K562 (cell line): ENCODE measurements around the gene STAT4. TPM values are rescaled to one million over a fixed set of nuclear protein-coding genes. Genes with fewer than 3 reads are reported as not detected.

Source experiments
- ATAC-seq: fragments of 200-7000 bp; cut with Tn5 transposase; 3 replicates; pipeline ENCODE4 v1.9.1; 2020; ENCODE audit warnings: moderate library complexity
- BruUV-seq: library from RNA; stranded (reverse); fragments of 400-500 nt; replicated peaks from 2 replicates; lab custom pipeline; 2021; lab: Mats Ljungman, UMichigan
- CTCF ChIA-PET: fragments of 300-600 bp; formaldehyde crosslinking; extraction: SDS; loops from one replicate; lab custom pipeline; 2021; ENCODE audit warnings: low intra/inter-chr PET ratio; lab: Yijun Ruan, JAX
- POLR2A ChIA-PET: fragments of 300-600, 350-650 bp; sonication (Branson Sonifier 250); formaldehyde crosslinking; extraction: SDS; loops from one replicate; lab custom pipeline; 2021; ENCODE audit warnings: antibody characterized with exemption, inconsistent platforms; lab: Yijun Ruan, JAX
- DNase-seq, 4 experiments: peaks; one replicate each; pipeline versions ENCODE4 v3.0.0 to v3.0.0-alpha.2; 2011 to 2018; ENCODE audit warnings: low spot score in 3 of 4, mixed read lengths in 3 of 4; ENCODE audit errors: extremely low read depth in 1 of 4
- FAIRE-seq: peaks from 2 replicates; lab custom pipeline; 2011; peaks lifted over from hg19 to GRCh38; lab: Jason Lieb, UNC
- H2AFZ ChIP-seq: 2 replicates; pipeline ENCODE4 v1.6.0; 2011; ENCODE audit warnings: low read depth, low read length, control low read depth, inconsistent platforms
- H3K27ac ChIP-seq: fragments of 200-600 bp; 3 replicates; pipeline ENCODE4 v1.8.0; 2011; ENCODE audit warnings: low read depth, mild to moderate bottlenecking, control low read depth, inconsistent platforms, low read length, moderate library complexity, mixed read lengths; ENCODE audit errors: extremely low read depth
- H3K27me3 ChIP-seq, 2 experiments: fragments of 300-600 bp in 1 of 2; 2 replicates in 1 of 2; 3 replicates in 1 of 2; pipeline versions ENCODE4 v1.6.0 to v1.8.0; 2011; ENCODE audit warnings: inconsistent platforms in 2 of 2, low read length in 2 of 2, mild to moderate bottlenecking in 1 of 2, mixed read lengths in 1 of 2, moderate library complexity in 1 of 2; ENCODE audit not compliant: control insufficient read depth in 2 of 2, insufficient read depth in 2 of 2
- H3K36me3 ChIP-seq: fragments of 300-600 bp; 3 replicates; pipeline ENCODE4 v1.8.0; 2011; ENCODE audit warnings: mild to moderate bottlenecking, low read length, inconsistent platforms; ENCODE audit not compliant: control insufficient read depth, insufficient read depth
- H3K4me1 ChIP-seq, 2 experiments: fragments of 200-600 bp in 1 of 2; replicated peaks in 1 of 2; 2 replicates in 1 of 2; 3 replicates in 1 of 2; pipeline versions ENCODE4 v1.5.1 to v1.8.0; 2011; ENCODE audit warnings: inconsistent platforms in 2 of 2, low read length in 2 of 2, mild to moderate bottlenecking in 1 of 2, mixed read lengths in 1 of 2, moderate library complexity in 1 of 2; ENCODE audit not compliant: control insufficient read depth in 2 of 2, insufficient read depth in 2 of 2
- H3K4me2 ChIP-seq: 2 replicates; pipeline ENCODE4 v1.6.1; 2011; ENCODE audit warnings: low read length, control low read depth, inconsistent platforms, mixed read lengths; ENCODE audit not compliant: insufficient read depth
- H3K4me3 ChIP-seq: fragments of 200-600 bp; sonication (generic), shearing (Covaris generic); 2 replicates; pipeline ENCODE4 v1.5.1; 2016; ENCODE audit warnings: control low read depth, inconsistent platforms
- H3K79me2 ChIP-seq: fragments of 200-600 bp; 3 replicates; pipeline ENCODE4 v1.8.0; 2011; ENCODE audit warnings: low read length, inconsistent platforms; ENCODE audit not compliant: control insufficient read depth, insufficient read depth
- H3K9ac ChIP-seq, 2 experiments: 2 replicates each; pipeline versions ENCODE4 v1.6.0 to v1.6.1; 2011; ENCODE audit warnings: low read depth in 2 of 2, low read length in 2 of 2, control low read depth in 1 of 2, inconsistent platforms in 1 of 2, mild to moderate bottlenecking in 1 of 2, mixed read lengths in 1 of 2; ENCODE audit not compliant: insufficient read depth in 1 of 2
- H3K9me1 ChIP-seq: one replicate; pipeline ENCODE4 v1.6.0; 2011; ENCODE audit warnings: inconsistent platforms, mild to moderate bottlenecking, low read length, moderate library complexity; ENCODE audit not compliant: control insufficient read depth, insufficient read depth
- H3K9me3 ChIP-seq: replicated peaks from 2 replicates; pipeline ENCODE4 v1.5.1; 2011; ENCODE audit warnings: low read depth, low read length, inconsistent platforms; ENCODE audit not compliant: control insufficient read depth, insufficient read depth
- H4K20me1 ChIP-seq: replicated peaks from 2 replicates; pipeline ENCODE4 v1.6.1; 2011; ENCODE audit warnings: low read length, inconsistent platforms, mixed read lengths; ENCODE audit not compliant: control insufficient read depth, insufficient read depth
- CBFA2T2 ChIP-seq: fragments of 450-650 bp; conservative IDR thresholded peaks from 2 replicates; pipeline ENCODE4 v1.6.1; 2017; ENCODE audit warnings: mild to moderate bottlenecking
- CHD4 ChIP-seq: fragments of 200-600 bp; sonication (generic); IDR thresholded peaks from 3 replicates; pipeline ENCODE4 v1.6.1; 2012; ENCODE audit warnings: low read depth, mild to moderate bottlenecking, mixed read lengths, low read length, inconsistent platforms; ENCODE audit not compliant: insufficient read depth, insufficient replicate concordance, poor library complexity, severe bottlenecking
- FOXJ2 ChIP-seq: fragments of 200-800 bp; sonication (Bioruptor generic); IDR thresholded peaks from 2 replicates; pipeline ENCODE4 v1.6.1; 2016; ENCODE audit warnings: missing genetic modification characterization, missing compliant biosample characterization
- HIVEP1 ChIP-seq: fragments of 250-450 bp; sonication (Bioruptor Pico); IDR thresholded peaks from 2 replicates; pipeline ENCODE4 v1.4.0; 2020; ENCODE audit warnings: mild to moderate bottlenecking
- HMG20A ChIP-seq: fragments of 450-650 bp; formaldehyde crosslinking; conservative IDR thresholded peaks from 2 replicates; pipeline ENCODE4 v1.4.0; 2020; ENCODE audit warnings: mild to moderate bottlenecking, mixed read lengths
- NONO ChIP-seq, 2 experiments: fragments of 200-400 bp in 1 of 2; fragments of 450-650 bp in 1 of 2; formaldehyde crosslinking in 1 of 2; IDR thresholded peaks; 2 replicates each; pipeline ENCODE4 v1.6.1; 2017; ENCODE audit warnings: low read depth in 2 of 2, mild to moderate bottlenecking in 2 of 2, moderate library complexity in 2 of 2, low read length in 1 of 2
- RCOR1 ChIP-seq, 2 experiments: IDR thresholded peaks; 2 replicates each; pipeline ENCODE4 v1.6.1; 2012; ENCODE audit warnings: low read depth in 2 of 2, low read length in 2 of 2, borderline replicate concordance in 1 of 2, improper control_type of control experiment in 1 of 2
- TAF15 ChIP-seq: fragments of 200-400 bp; formaldehyde crosslinking; IDR thresholded peaks from 2 replicates; pipeline ENCODE4 v1.6.1; 2017; ENCODE audit warnings: mild to moderate bottlenecking, low read depth, low read length, moderate library complexity
- TCFL5 ChIP-seq: fragments of 250-450 bp; sonication (Bioruptor Pico); conservative IDR thresholded peaks from 2 replicates; pipeline ENCODE4 v1.6.1; 2021; ENCODE audit warnings: mild to moderate bottlenecking, moderate library complexity, matching md5 sums
- TFAM ChIP-seq: fragments of 250-450 bp; sonication (Bioruptor Pico); conservative IDR thresholded peaks from 2 replicates; pipeline ENCODE4 v1.5.0; 2021; ENCODE audit warnings: mild to moderate bottlenecking, moderate library complexity
- YY1 ChIP-seq, 3 experiments: IDR thresholded peaks; 2 replicates each; pipeline ENCODE4 v1.6.1; 2011; ENCODE audit warnings: low read length in 2 of 3, mild to moderate bottlenecking in 2 of 3, moderate library complexity in 2 of 3, borderline replicate concordance in 1 of 3, control low read depth in 1 of 3, low read depth in 1 of 3; ENCODE audit not compliant: insufficient read depth in 3 of 3, insufficient replicate concordance in 2 of 3, control insufficient read depth in 1 of 3, insufficient read length in 1 of 3; ENCODE audit errors: extremely low read depth in 1 of 3
- ZKSCAN8 ChIP-seq: fragments of 200-800 bp; sonication (Bioruptor generic); IDR thresholded peaks from 2 replicates; pipeline ENCODE4 v1.6.1; 2016; ENCODE audit warnings: missing genetic modification characterization, missing compliant biosample characterization
- ZNF134 ChIP-seq: fragments of 250-450 bp; sonication (Bioruptor Pico); conservative IDR thresholded peaks from 2 replicates; pipeline ENCODE4 v1.4.0; 2020
- ZNF217 ChIP-seq: sonication (generic); formaldehyde crosslinking; IDR thresholded peaks from 2 replicates; pipeline ENCODE4 v1.8.0; 2022; ENCODE audit warnings: mild to moderate bottlenecking, missing genetic modification reagents
- ZNF239 ChIP-seq: fragments of 250-450 bp; sonication (Bioruptor Pico); IDR thresholded peaks from 2 replicates; pipeline ENCODE4 v1.4.0; 2020; ENCODE audit warnings: mild to moderate bottlenecking
- ZNF408 ChIP-seq: fragments of 250-450 bp; sonication (Bioruptor Pico); IDR thresholded peaks from 2 replicates; pipeline ENCODE4 v1.4.0; 2020; ENCODE audit warnings: low read depth, mild to moderate bottlenecking, moderate library complexity
- ZNF785 ChIP-seq: fragments of 250-450 bp; sonication (Bioruptor Pico); IDR thresholded peaks from 2 replicates; pipeline ENCODE4 v1.4.0; 2020; ENCODE audit warnings: mild to moderate bottlenecking
- WGBS: fragments of 100-300 bp; shearing (Covaris generic); methylation state at CpG from one replicate; pipeline ENCODE4 v1.1.6; 2016; ENCODE audit warnings: low coverage, mixed read lengths; ENCODE audit not compliant: insufficient coverage; ENCODE audit errors: missing lambda C conversion rate; 5-methylcytosine and 5-hydroxymethylcytosine counted together
- in situ Hi-C: fragments of 300-500 bp; cut with MboI; formaldehyde crosslinking; loops from 4 replicates; pipeline ENCODE4 v1.15.0; 2018; ENCODE audit warnings: inconsistent platforms, mixed read lengths
- intact Hi-C: fragments of 100-400 bp; cut with micrococcal nuclease; formaldehyde crosslinking; loops from 2 replicates; pipeline ENCODE4 v1.14.2; 2022
- polyA plus RNA-seq, 8 experiments: library from polyadenylated mRNA; depleted of rRNA in 4 of 8; stranded (reverse) in 5 of 8; unstranded in 3 of 8; fragments of >200 nt; fragmentation: Nextera tagmentation in 2 of 8; fragmentation: Illumina TruSeq in 1 of 8; extraction: Ambion mirVana in 2 of 8; extraction: Trizol in 1 of 8; gene quantifications; 2 replicates each; pipeline versions ENCODE4 v1.2.1 to v1.2.3, GENCODE V29; 2011 to 2014; ENCODE audit warnings: inconsistent platforms in 1 of 8, missing spikeins in 1 of 8
- total RNA-seq, 7 experiments: library from RNA; depleted of rRNA in 6 of 7; stranded (reverse); fragments of >200 nt in 6 of 7; fragmentation: Illumina TruSeq in 2 of 7; extraction: Trizol in 2 of 7; gene quantifications; 2 replicates each; pipeline versions ENCODE4 v1.2.1 to v1.2.3, GENCODE V29; 2011 to 2021; ENCODE audit warnings: low replicate concordance in 1 of 7
- TF ChIP-seq, protein P1 (sequence below): fragments of 450-650 bp; IDR thresholded peaks from 2 replicates; pipeline ENCODE4 v1.7.0; 2016; ENCODE audit warnings: borderline replicate concordance
- TF ChIP-seq, protein P2 (sequence below): fragments of 450-650 bp; IDR thresholded peaks from 2 replicates; pipeline ENCODE4 v1.6.1; 2017; ENCODE audit warnings: mild to moderate bottlenecking, moderate library complexity
- TF ChIP-seq, protein P3 (sequence below): fragments of 250-450 bp; sonication (Bioruptor Pico); IDR thresholded peaks from 2 replicates; pipeline ENCODE4 v1.8.0; 2021; ENCODE audit warnings: borderline replicate concordance, mild to moderate bottlenecking, moderate library complexity; ENCODE audit not compliant: poor library complexity, severe bottlenecking

The STAT4 gene
- total and polyA plus RNA-seq, 9 of the 15 experiments (the other 6 are each of a cell fraction or from before 2014, with no cell fraction given), result 0.01 to 0.06 (median 0.03) TPM; not detected in 6

DNA sequence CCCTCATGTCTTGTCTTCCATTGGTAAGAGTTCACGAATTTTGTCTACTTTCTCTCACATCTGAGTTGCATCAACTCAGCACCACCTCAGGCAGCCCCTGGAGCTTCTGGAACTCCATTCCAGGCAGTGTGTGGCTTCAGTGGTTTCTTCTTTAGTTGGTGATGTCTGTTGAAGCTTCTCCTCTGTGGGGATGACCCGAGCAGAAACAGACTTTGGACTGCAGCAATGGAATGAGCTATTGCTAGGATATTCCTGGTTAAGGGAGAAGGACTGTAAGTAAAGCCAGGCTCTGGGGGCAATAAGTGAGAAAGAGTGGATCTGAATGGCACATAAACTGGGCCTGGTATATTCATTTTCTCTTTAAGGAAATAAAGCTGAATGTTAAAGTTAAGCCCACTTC is 32.3 kb upstream of the STAT4 start:
- TF ChIP-seq RCOR1 (IDR thresholded peaks at IDR 0.05; ENCODE audit: borderline replicate concordance in 1 of 2, low read depth in 2 of 2, low read length in 2 of 2) (no peak), TCFL5 (no peak), YY1 (IDR thresholded peaks at IDR 0.05; ENCODE audit: borderline replicate concordance in 1 of 3, control insufficient read depth in 1 of 3, extremely low read depth in 1 of 3, insufficient read depth in 3 of 3, insufficient read length in 1 of 3, insufficient replicate concordance in 2 of 3, low read depth in 1 of 3, low read length in 2 of 3) (no peak), CHD4 (no peak), FOXJ2 (no peak), ZNF134 (CRISPR knock-in tag) (no peak), HMG20A (CRISPR knock-in tag) (no peak), TAF15 (no peak), HIVEP1 (no peak), ZNF408 (CRISPR knock-in tag) (no peak), ZNF785 (CRISPR knock-in tag) (no peak), ZKSCAN8 (CRISPR knock-in tag) (no peak), NONO (IDR thresholded peaks at IDR 0.05; ENCODE audit: low read depth in 2 of 2, low read length in 1 of 2) (no peak), CBFA2T2 (no peak), ZNF239 (CRISPR knock-in tag) (no peak), TFAM (CRISPR knock-in tag) (no peak), ZNF217 (CRISPR knock-in tag) (no peak)
- TF ChIP-seq, protein P1, sequence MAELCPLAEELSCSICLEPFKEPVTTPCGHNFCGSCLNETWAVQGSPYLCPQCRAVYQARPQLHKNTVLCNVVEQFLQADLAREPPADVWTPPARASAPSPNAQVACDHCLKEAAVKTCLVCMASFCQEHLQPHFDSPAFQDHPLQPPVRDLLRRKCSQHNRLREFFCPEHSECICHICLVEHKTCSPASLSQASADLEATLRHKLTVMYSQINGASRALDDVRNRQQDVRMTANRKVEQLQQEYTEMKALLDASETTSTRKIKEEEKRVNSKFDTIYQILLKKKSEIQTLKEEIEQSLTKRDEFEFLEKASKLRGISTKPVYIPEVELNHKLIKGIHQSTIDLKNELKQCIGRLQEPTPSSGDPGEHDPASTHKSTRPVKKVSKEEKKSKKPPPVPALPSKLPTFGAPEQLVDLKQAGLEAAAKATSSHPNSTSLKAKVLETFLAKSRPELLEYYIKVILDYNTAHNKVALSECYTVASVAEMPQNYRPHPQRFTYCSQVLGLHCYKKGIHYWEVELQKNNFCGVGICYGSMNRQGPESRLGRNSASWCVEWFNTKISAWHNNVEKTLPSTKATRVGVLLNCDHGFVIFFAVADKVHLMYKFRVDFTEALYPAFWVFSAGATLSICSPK, result no peak
- TF ChIP-seq, protein P2, sequence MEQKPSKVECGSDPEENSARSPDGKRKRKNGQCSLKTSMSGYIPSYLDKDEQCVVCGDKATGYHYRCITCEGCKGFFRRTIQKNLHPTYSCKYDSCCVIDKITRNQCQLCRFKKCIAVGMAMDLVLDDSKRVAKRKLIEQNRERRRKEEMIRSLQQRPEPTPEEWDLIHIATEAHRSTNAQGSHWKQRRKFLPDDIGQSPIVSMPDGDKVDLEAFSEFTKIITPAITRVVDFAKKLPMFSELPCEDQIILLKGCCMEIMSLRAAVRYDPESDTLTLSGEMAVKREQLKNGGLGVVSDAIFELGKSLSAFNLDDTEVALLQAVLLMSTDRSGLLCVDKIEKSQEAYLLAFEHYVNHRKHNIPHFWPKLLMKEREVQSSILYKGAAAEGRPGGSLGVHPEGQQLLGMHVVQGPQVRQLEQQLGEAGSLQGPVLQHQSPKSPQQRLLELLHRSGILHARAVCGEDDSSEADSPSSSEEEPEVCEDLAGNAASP, result no peak
- TF ChIP-seq, protein P3, sequence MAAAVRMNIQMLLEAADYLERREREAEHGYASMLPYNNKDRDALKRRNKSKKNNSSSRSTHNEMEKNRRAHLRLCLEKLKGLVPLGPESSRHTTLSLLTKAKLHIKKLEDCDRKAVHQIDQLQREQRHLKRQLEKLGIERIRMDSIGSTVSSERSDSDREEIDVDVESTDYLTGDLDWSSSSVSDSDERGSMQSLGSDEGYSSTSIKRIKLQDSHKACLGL (CRISPR knock-in tag), result no peak
- in situ Hi-C loops, result no loop called here
- WGBS, result 0% methylated on average over 2 of the region's 2 CpGs
- Histone ChIP-seq H3K27ac (no peak overlapping the region), H3K9me1 (no peaks in the 10 kb centered on the region), H3K4me2 (no peak overlapping the region), H3K27me3 (no peaks in the 10 kb centered on the region), H2AFZ (no peak overlapping the region), H3K4me3 (no peak overlapping the region), H3K9me3 (no peaks in the 10 kb centered on the region), H3K79me2 (no peaks in the 10 kb centered on the region), H3K36me3 (no peaks in the 10 kb centered on the region), H4K20me1 (no peaks in the 10 kb centered on the region), H3K4me1 (no peaks in the 10 kb centered on the region), H3K9ac (no peak overlapping the region)
- ATAC-seq (no peak), DNase-seq (no peak), FAIRE-seq (no peak)
- POLR2A ChIA-PET, result no interaction called here
- intact Hi-C loops, result no loop called here
- no TSS peak for BruUV-seq
- CTCF ChIA-PET, result no interaction called here
